Left kidney (tissue), 8 donors: ENCODE results near the gene HBEGF. TPM values are rescaled to one million over a fixed set of nuclear protein-coding genes. Genes with fewer than 3 reads are reported as not detected.

Experiments
- DNase-seq: peaks from one replicate; pipeline ENCODE4 v3.0.0-alpha.2; 2013
- long read RNA-seq, 8 donors: transcript quantifications; one replicate each; lab custom pipeline, GENCODE V29; 2026
- polyA plus RNA-seq: library from polyadenylated mRNA; unstranded; fragments of 120-200 nt; gene quantifications from one replicate; pipeline ENCODE4 v1.2.1, GENCODE V29; 2013; ENCODE audit not compliant: insufficient read length

Gene HBEGF, protein sequence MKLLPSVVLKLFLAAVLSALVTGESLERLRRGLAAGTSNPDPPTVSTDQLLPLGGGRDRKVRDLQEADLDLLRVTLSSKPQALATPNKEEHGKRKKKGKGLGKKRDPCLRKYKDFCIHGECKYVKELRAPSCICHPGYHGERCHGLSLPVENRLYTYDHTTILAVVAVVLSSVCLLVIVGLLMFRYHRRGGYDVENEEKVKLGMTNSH
- polyA plus RNA-seq, result 7.9 TPM
- long read RNA-seq, donor 1, partial matches to known transcripts, result 0 of 2 reads
- long read RNA-seq, donor 1, other reads (novel, unspliced or antisense), result 0 of 2 reads
- long read RNA-seq, donor 2, partial matches to known transcripts, result 0 of 5 reads
- long read RNA-seq, donor 2, other reads (novel, unspliced or antisense), result 0 of 5 reads
- long read RNA-seq, donor 3, partial matches to known transcripts, result 0 of 1 reads
- long read RNA-seq, donor 3, other reads (novel, unspliced or antisense), result 0 of 1 reads
- long read RNA-seq, donor 4, result 0 reads
- long read RNA-seq, donor 5, transcript HBEGF-201 (6 exons, 2,386 nt), result major isoform, 6 of 6 reads
- long read RNA-seq, donor 5, partial matches to known transcripts, result 0 of 6 reads
- long read RNA-seq, donor 5, other reads (novel, unspliced or antisense), result 0 of 6 reads
- long read RNA-seq, donor 6, partial matches to known transcripts, result 0 of 7 reads
- long read RNA-seq, donor 6, other reads (novel, unspliced or antisense), result 0 of 7 reads
- long read RNA-seq, donor 7, partial matches to known transcripts, result 0 of 1 reads
- long read RNA-seq, donor 7, other reads (novel, unspliced or antisense), result 0 of 1 reads
- long read RNA-seq, donor 8, result 0 reads

- DNase-seq, result peak; percentile 77
These were observed at the start of gene HBEGF for GRCh38 chr5:140346348-140347221. TSS of gene HBEGF (minus strand) at chr5:140346603. CDS start at chr5:140346328, 275 bp downstream.

GRCh38 chr5:140393738-140394137, 47.3 kb upstream of the HBEGF start:
- DNase-seq, result no peak

GRCh38 chr5:140391732-140392131, 45.3 kb upstream of the HBEGF start:
- DNase-seq, result no peak

- DNase-seq, result no peak
These were observed 44.9 kb upstream of the HBEGF start for GRCh38 chr5:140391312-140391711.

DNA sequence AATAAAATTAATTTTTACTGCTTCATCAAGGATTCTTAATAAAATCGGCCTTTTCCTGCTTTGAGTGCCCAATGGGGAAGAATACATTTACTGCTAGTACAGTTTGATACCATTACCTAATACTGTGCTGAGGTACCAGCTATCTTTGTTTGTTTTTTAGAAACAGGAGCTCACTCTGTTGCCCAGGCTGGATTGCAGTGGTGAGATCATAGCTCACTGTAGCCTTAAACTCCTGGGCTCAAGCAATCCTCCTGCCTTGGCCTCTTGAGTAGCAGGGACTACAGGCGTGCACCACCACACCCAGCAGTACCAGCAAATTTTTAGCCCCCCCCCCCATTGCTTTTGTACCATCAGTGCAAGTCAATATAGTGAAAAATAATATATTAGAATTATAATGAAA, 41.6 kb upstream of the HBEGF start:
- no peak for DNase-seq

DNA sequence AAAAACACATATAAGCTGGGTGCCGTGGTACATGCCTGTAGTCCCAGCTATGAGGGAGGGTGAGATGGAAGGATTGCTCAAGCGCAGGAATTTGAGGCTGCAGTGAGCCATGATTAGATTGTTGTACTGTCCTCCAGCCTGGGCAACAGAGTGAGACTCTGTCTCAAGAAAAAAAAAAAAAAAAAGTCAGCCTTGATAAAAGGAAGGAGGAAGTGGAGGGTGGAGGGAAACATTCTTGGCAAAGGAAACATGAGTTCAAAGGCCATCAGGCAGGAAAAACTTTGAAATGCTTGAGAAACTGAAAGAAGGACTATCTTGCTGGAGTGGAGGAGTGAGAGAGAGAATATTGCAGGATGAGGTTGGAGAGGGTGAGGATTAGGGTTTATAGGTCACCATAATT, 36.9 kb upstream of the HBEGF start:
- DNase-seq, result no peak

DNA sequence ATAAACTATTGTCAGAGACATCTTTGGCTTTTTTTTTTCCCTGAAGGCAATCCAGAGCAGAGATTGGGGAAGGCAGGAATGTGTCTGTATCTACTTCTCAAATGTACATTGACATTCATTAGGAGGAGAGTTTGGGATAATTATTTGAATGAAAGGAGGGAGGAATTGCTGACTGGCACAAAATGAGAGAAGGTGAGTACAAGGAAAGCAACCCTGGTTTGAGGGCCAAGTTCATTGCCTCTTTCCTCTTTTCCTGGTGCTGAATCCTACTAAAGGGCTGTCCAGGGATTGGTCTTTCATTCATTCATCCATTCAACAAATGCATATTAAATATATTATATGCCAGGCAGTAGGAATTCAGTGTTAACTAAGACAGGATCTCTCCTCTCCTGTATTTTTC, 36.5 kb upstream of the HBEGF start:
- no peak for DNase-seq

GRCh38 chr5:140381972-140382371, 35.6 kb upstream of the HBEGF start:
- DNase-seq, result no peak

DNA sequence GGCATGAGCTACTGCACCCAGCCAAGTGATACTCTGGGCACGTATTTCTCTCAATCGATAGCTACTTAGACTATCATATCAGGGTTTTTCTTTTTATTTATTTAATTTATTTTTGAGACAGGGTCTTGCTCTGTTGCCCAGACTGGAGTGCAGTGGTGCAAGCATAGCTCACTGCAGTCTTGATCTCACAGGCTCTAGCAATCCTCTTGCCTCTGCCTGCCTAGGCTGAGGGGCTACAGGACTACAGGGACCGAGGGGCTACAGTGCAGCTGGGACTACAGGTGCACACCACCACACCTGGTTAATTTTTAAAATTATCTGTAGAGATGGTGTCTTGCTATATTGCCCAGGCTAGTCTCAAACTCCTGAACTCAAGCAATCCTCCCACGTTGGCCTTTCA, 34.9 kb upstream of the HBEGF start:
- no peak for DNase-seq

DNA sequence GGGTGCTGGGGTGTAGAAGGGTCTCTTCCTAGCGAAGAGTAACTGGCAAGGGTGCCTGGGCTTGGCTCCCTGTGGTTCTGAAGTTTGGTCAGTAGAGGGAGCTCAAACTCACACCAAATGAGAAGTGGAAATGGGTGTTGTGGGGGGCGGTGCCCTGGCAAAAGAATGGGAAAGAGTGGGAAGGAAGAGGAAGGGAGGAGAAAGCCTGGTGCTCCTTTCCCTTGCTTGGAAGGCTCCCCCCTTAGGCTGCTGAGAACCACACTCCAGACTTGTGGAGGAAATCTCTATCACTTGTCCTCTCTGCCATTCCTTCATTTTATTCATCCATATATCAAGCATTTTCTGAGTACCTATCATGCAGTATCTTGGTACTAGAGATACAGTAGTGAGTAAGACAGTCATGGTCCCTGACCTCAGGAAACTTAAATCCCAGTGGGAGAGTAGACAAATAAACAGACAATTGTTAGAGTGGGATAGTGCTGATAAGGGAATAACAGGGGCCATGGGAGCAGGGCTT, 26.6 kb upstream of the HBEGF start:
- peak; percentile 64 for DNase-seq

- no peak for DNase-seq
These were observed 25.2 kb upstream of the HBEGF start for GRCh38 chr5:140371356-140372151.

DNA sequence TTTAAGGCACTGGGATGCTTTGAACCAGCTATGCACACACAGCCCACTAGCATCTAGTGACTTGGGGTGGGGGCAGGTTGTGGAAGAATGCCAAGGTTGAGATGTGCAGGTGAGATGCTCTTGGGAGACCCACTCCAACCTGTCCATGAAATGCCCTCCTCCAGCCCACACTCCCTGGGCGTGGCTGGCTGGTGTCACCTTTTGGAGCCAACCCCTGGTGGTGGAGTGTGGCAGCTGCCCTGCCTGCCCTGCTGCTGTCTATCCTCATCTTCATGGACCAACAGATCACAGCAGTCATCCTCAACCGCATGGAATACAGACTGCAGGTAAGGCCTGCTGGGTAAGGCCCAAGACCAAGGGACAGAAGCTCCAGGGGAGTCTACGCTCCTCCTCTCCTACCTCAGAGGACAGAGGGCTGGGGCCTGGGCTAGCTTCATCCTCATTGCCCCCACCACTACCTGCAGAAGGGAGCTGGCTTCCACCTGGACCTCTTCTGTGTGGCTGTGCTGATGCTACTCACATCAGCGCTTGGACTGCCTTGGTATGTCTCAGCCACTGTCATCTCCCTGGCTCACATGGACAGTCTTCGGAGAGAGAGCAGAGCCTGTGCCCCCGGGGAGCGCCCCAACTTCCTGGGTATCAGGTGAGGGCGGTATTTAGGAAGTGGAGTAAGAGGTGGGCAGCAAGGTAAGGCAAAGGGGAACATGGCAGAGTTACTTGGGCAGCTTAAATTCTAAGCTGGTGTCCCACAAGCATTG, 21.0 kb upstream of the HBEGF start:
- no peak for DNase-seq

- no peak for DNase-seq
These were observed 20.3 kb upstream of the HBEGF start for GRCh38 chr5:140366589-140367255.

DNA sequence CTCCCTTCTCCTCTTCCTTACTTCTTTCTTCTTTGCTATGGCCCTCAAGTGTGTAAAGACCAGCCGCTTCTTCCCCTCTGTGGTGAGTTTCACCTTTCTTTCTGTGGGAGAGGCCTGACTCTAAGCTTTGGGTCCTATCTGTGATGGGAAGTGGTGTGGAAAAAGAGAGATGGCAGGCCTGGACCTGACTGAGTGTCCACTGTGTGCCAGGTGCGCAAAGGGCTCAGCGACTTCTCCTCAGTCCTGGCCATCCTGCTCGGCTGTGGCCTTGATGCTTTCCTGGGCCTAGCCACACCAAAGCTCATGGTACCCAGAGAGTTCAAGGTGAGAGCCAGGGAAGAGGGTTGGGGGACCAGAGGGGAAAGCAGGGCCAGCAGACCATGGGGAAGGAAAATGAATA, 19.5 kb upstream of the HBEGF start:
- no peak for DNase-seq

- DNase-seq, result no peak
These were observed 18.9 kb upstream of the HBEGF start for GRCh38 chr5:140365282-140365681.

DNA sequence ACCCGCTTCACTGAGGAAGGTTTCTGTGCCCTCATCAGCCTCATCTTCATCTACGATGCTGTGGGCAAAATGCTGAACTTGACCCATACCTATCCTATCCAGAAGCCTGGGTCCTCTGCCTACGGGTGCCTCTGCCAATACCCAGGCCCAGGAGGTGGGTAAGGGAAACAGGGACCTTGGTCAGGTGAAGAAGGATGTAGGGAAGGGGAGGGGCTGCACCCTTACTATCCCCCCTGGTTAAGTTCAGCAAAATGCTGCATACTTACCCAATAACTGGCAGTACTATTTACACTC, 18.0 kb upstream of the HBEGF start:
- DNase-seq, result no peak

- DNase-seq, result no peak
These were observed 17.4 kb upstream of the HBEGF start for GRCh38 chr5:140363631-140364471.

- DNase-seq, result peak; percentile 49
These were observed 16.6 kb upstream of the HBEGF start for GRCh38 chr5:140362875-140363630.
